Ishikawa (cell line): ENCODE measurements around the gene GOLT1B.

ENCODE experiments used
- CEBPB ChIP-seq: IDR thresholded peaks from 2 replicates; pipeline ENCODE4 v1.6.1; 2012
- CREB1 ChIP-seq: IDR thresholded peaks from 2 replicates; pipeline ENCODE4 v1.6.1; 2012; ENCODE audit warnings: low read depth
- EGR1 ChIP-seq: IDR thresholded peaks from 2 replicates; pipeline ENCODE4 v1.6.1; 2012
- EP300 ChIP-seq: IDR thresholded peaks from 2 replicates; pipeline ENCODE4 v1.6.1; 2012; ENCODE audit warnings: borderline replicate concordance
- FOXM1 ChIP-seq: IDR thresholded peaks from 2 replicates; pipeline ENCODE4 v1.6.1; 2012; ENCODE audit warnings: low read depth, borderline replicate concordance
- NFIC ChIP-seq: IDR thresholded peaks from 2 replicates; pipeline ENCODE4 v1.6.1; 2012
- RAD21 ChIP-seq: IDR thresholded peaks from 2 replicates; pipeline ENCODE4 v1.6.1; 2012; ENCODE audit warnings: low read depth
- REST ChIP-seq: IDR thresholded peaks from 2 replicates; pipeline ENCODE4 v1.6.1; 2012; ENCODE audit warnings: low read depth, mild to moderate bottlenecking
- TAF1 ChIP-seq: IDR thresholded peaks from 2 replicates; pipeline ENCODE4 v1.6.1; 2012; ENCODE audit warnings: low read depth, mild to moderate bottlenecking
- TCF12 ChIP-seq: IDR thresholded peaks from 2 replicates; pipeline ENCODE4 v1.6.1; 2012; ENCODE audit warnings: low read depth
- TEAD4 ChIP-seq: IDR thresholded peaks from 2 replicates; pipeline ENCODE4 v1.6.1; 2012
- YY1 ChIP-seq: IDR thresholded peaks from 2 replicates; pipeline ENCODE4 v1.6.1; 2012; ENCODE audit warnings: low read depth
- ZBTB7A ChIP-seq: IDR thresholded peaks from 2 replicates; pipeline ENCODE4 v1.6.1; 2012; ENCODE audit warnings: low read depth
- TF ChIP-seq, protein P1 (sequence below): IDR thresholded peaks from 2 replicates; pipeline ENCODE4 v1.6.1; 2012

- TF ChIP-seq EP300, result no peak
- no peak for TF ChIP-seq CEBPB
- TF ChIP-seq REST, result no peak
- TF ChIP-seq NFIC, result no peak
- TF ChIP-seq, protein P1, sequence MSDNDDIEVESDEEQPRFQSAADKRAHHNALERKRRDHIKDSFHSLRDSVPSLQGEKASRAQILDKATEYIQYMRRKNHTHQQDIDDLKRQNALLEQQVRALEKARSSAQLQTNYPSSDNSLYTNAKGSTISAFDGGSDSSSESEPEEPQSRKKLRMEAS, result no peak
- no peak for TF ChIP-seq TEAD4
- no peak for TF ChIP-seq YY1
- no peak for TF ChIP-seq RAD21
- no peak for TF ChIP-seq EGR1
- no peak for TF ChIP-seq TAF1
- no peak for TF ChIP-seq FOXM1
- no peak for TF ChIP-seq ZBTB7A
- no peak for TF ChIP-seq CREB1
- no peak for TF ChIP-seq TCF12
Measured at GRCh38 chr12:21552635-21553328, 51.2 kb downstream of the GOLT1B start.
